Measurements from ENCODE around the gene VMP1. TPM values are rescaled to one million over a fixed set of nuclear protein-coding genes. Genes with fewer than 3 reads are reported as not detected.

The VMP1 gene
- total RNA-seq, 1 donor from 2014 or later = 232 TPM

DNA sequence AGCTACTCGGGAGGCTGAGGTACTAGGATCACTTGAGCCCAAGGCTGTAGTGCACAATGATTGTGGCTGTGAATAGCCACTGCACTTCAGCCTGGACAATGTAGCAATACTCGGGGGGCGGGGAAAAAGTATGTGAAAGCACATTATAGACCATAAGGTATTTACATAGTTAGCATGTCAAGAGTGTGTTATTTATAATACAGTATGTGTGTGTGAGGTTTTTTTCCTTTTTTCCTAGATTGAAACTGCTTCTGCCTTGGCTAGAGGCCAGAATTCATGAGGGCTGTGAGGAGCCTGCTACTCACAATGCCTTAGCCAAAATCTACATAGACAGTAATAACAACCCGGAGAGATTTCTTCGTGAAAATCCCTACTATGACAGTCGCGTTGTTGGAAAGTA is 30.7 kb upstream of the VMP1 start:
- no peak overlapping the region for H3K4me3 ChIP-seq (ENCODE audit: low read depth, low read length)
- no peak for DNase-seq (ENCODE audit: low read depth)
- no peak for TF ChIP-seq CTCF (conservative IDR thresholded peaks at IDR 0.05; ENCODE audit: low read depth, low read length)

- no peak for DNase-seq (ENCODE audit: low read depth)
- no peak for TF ChIP-seq CTCF (conservative IDR thresholded peaks at IDR 0.05; ENCODE audit: low read depth, low read length)
- no peak overlapping the region for H3K4me3 ChIP-seq (ENCODE audit: low read depth, low read length)
These were observed 28.5 kb upstream of the VMP1 start for GRCh38 chr17:59678918-59679317.

DNA sequence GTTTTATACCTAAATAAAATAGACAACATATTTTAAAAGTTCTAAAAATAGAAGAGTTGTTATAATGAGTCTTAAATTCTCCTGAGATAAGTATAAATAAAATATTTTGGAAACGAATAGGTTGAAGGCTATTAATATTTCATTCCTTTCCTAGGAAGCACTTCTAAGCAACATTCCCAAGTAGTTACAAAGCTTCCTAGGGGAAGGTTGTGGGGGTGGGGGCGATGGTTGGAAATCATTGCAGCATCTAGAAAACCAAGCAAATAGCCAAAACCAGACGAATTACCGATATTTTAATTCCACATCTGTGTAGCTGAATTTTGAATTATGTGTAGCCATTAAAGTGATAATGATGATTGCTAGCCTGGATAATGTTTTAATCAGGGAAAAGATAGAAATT is 27.1 kb upstream of the VMP1 start:
- DNase-seq (ENCODE audit: low read depth) = no peak
- TF ChIP-seq CTCF (conservative IDR thresholded peaks at IDR 0.05; ENCODE audit: low read depth, low read length) = no peak
- H3K4me3 ChIP-seq (ENCODE audit: low read depth, low read length) = no peak overlapping the region

DNA sequence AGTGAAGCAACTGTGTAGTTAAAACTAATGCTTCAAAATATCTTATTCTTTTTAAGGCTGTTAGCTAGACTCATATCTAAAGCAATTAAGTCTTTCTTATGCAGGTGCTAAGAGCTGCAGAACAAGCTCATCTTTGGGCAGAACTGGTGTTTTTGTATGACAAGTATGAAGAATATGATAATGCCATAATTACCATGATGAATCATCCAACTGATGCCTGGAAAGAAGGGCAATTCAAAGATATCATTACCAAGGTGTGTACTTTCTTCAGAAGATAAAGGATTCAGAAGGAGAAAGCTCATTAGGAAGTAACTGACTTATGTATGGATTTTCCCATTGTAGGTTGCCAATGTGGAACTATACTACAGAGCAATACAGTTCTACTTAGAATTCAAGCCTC is 24.2 kb upstream of the VMP1 start:
- H3K4me3 ChIP-seq (ENCODE audit: low read depth, low read length) = no peak overlapping the region
- no peak for DNase-seq (ENCODE audit: low read depth)
- no peak for TF ChIP-seq CTCF (conservative IDR thresholded peaks at IDR 0.05; ENCODE audit: low read depth, low read length)

DNA sequence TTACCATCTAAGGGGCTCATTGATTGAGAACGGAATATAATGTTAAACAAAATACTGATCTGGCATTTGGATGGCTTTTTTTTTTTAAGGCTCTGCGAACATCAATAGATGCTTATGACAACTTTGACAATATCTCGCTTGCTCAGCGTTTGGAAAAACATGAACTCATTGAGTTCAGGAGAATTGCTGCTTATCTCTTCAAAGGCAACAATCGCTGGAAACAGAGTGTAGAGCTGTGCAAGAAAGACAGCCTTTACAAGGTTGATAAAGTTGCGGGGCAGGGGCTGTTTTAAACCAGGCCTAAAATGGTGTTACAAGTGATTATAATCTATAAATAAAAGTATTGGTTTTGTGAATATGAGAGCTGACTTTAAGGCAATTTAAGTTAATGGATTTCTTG is 22.5 kb upstream of the VMP1 start:
- TF ChIP-seq CTCF (conservative IDR thresholded peaks at IDR 0.05; ENCODE audit: low read depth, low read length) = no peak
- H3K4me3 ChIP-seq (ENCODE audit: low read depth, low read length) = no peak overlapping the region
- DNase-seq (ENCODE audit: low read depth) = no peak

DNA sequence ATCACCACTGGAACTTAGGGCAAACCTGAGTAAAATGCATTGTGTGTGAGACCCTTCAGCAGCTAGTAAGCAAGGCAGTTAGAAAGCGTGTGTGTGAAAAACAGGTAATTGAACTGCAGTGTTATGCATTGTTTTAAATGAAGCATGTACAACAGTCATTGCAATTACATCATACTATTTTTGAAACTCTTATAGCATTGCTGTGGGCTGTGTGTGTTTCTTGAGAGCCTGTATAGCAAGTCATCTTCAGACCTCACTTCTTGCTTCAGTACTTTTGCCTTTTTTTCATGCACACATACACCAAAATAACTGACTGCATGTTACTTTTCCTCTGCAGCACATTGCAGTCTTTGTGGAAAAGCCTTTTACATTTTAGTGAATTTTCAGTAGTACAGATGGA is 19.4 kb upstream of the VMP1 start:
- no peak overlapping the region for H3K4me3 ChIP-seq (ENCODE audit: low read depth, low read length)
- no peak for DNase-seq (ENCODE audit: low read depth)
- TF ChIP-seq CTCF (conservative IDR thresholded peaks at IDR 0.05; ENCODE audit: low read depth, low read length) = no peak

DNA sequence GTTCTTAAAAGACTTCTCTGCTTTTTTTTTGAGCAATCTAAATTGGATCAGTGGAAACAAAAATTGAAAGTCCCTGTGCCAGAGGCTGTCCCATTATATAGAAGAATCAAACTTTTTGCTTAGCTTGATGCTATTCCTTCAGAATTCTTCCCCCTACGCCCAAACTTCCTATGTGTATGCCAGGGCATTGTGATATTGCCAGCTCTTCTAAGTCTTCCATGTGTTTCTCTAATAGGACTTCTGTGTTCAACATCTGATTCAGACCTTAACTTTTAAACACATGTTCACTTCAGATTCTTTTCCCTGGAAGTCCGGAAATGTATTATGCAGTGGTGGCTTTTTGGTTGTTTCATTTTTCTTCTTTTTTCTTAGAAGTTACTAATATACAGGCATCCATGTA is 19.0 kb upstream of the VMP1 start:
- TF ChIP-seq CTCF (conservative IDR thresholded peaks at IDR 0.05; ENCODE audit: low read depth, low read length) = no peak
- DNase-seq (ENCODE audit: low read depth) = no peak
- H3K4me3 ChIP-seq (ENCODE audit: low read depth, low read length) = no peak overlapping the region
